Type B pancreatic cell (in vitro differentiated cells): ENCODE results near the gene RPP30. TPM values are rescaled to one million over a fixed set of nuclear protein-coding genes. Genes with fewer than 3 reads are reported as not detected.
A peak's percentile ranks its signal among the peaks of the same experiment; 100 is the strongest.

Experiments
- DNase-seq: peaks from one replicate; pipeline ENCODE4 v3.0.0; 2021; ENCODE audit warnings: mixed read lengths; ENCODE audit not compliant: unreplicated experiment; ENCODE audit errors: extremely low spot score
- H3K27ac Mint-ChIP-seq: 2 replicates; pipeline ENCODE4 v1.8.0; 2021; ENCODE audit warnings: mild to moderate bottlenecking, mixed read lengths
- H3K27me3 Mint-ChIP-seq: 2 replicates; pipeline ENCODE4 v1.8.0; 2021; ENCODE audit warnings: mixed read lengths
- H3K36me3 Mint-ChIP-seq: 2 replicates; pipeline ENCODE4 v1.8.0; 2021; ENCODE audit warnings: mixed read lengths
- H3K4me1 Mint-ChIP-seq: one replicate; pipeline ENCODE4 v1.8.0; 2021; ENCODE audit warnings: mixed read lengths; ENCODE audit not compliant: unreplicated experiment
- H3K4me3 Mint-ChIP-seq: 2 replicates; pipeline ENCODE4 v1.8.0; 2021; ENCODE audit warnings: mild to moderate bottlenecking, mixed read lengths
- H3K9me3 Mint-ChIP-seq: 2 replicates; pipeline ENCODE4 v1.8.0; 2021; ENCODE audit warnings: mixed read lengths
- CTCF ChIP-seq: fragments of 200-600 bp; sonication (generic); conservative IDR thresholded peaks from 2 replicates; pipeline ENCODE4 v1.5.0; 2021; ENCODE audit warnings: antibody characterized with exemption, mild to moderate bottlenecking
- total RNA-seq: library from RNA; stranded (reverse); gene quantifications from 2 replicates; pipeline ENCODE4 v1.2.1, GENCODE V29; 2021; ENCODE audit warnings: low replicate concordance

RPP30 gene
- total RNA-seq, 1 donor from 2014 or later = 58.0 TPM

GRCh38 chr10:90917968-90918318, 46.2 kb downstream of the RPP30 start:
- Mint-ChIP-seq H3K9me3 (no peaks in the 10 kb centered on the region), H3K36me3 (no peaks in the 10 kb centered on the region), H3K4me3 (no peak overlapping the region), H3K27me3 (peaks cover 6% of the 10 kb centered on the region), H3K27ac (no peak overlapping the region), H3K4me1 (no peaks in the 10 kb centered on the region)
- no peak for TF ChIP-seq CTCF
- DNase-seq = no peak

- peaks cover 6% of the 10 kb centered on the region for H3K27me3 Mint-ChIP-seq
- TF ChIP-seq CTCF = no peak
- H3K36me3 Mint-ChIP-seq = no peaks in the 10 kb centered on the region
- no peak overlapping the region for H3K4me3 Mint-ChIP-seq
- H3K27ac Mint-ChIP-seq = peak overlapping the region; percentile 18
- no peak for DNase-seq
- H3K9me3 Mint-ChIP-seq = no peaks in the 10 kb centered on the region
- H3K4me1 Mint-ChIP-seq = no peaks in the 10 kb centered on the region
Measured at GRCh38 chr10:90919683-90920574, 48.2 kb downstream of the RPP30 start.

GRCh38 chr10:90920986-90921666, 49.4 kb downstream of the RPP30 start, which contains the start of gene ANKRD1:
TSS of gene ANKRD1 (minus strand) at chr10:90921087. CDS start at chr10:90921027, 60 bp downstream.
- DNase-seq = no peak
- H3K4me3 Mint-ChIP-seq = no peak within 1 kb of the TSS
- H3K27ac Mint-ChIP-seq = peak within 1 kb of the TSS; percentile 66
- no peak for TF ChIP-seq CTCF
- H3K36me3 Mint-ChIP-seq = no peaks in the 10 kb centered on the region
- no peaks in the 10 kb centered on the region for H3K4me1 Mint-ChIP-seq
- peaks cover 6% of the 10 kb centered on the region for H3K27me3 Mint-ChIP-seq
- H3K9me3 Mint-ChIP-seq = no peaks in the 10 kb centered on the region

GRCh38 chr10:90921906-90922305, 50.1 kb downstream of the RPP30 start:
- no peak overlapping the region for H3K4me3 Mint-ChIP-seq
- H3K4me1 Mint-ChIP-seq = no peaks in the 10 kb centered on the region
- peaks cover 6% of the 10 kb centered on the region for H3K27me3 Mint-ChIP-seq
- H3K27ac Mint-ChIP-seq = no peak overlapping the region
- DNase-seq = no peak
- H3K36me3 Mint-ChIP-seq = no peaks in the 10 kb centered on the region
- TF ChIP-seq CTCF = no peak
- no peaks in the 10 kb centered on the region for H3K9me3 Mint-ChIP-seq

- peaks cover 6% of the 10 kb centered on the region for H3K27me3 Mint-ChIP-seq
- DNase-seq = no peak
- no peak overlapping the region for H3K27ac Mint-ChIP-seq
- H3K9me3 Mint-ChIP-seq = no peaks in the 10 kb centered on the region
- H3K4me1 Mint-ChIP-seq = no peaks in the 10 kb centered on the region
- H3K36me3 Mint-ChIP-seq = no peaks in the 10 kb centered on the region
- TF ChIP-seq CTCF = no peak
- H3K4me3 Mint-ChIP-seq = no peak overlapping the region
Measured at GRCh38 chr10:90923111-90923731, 51.4 kb downstream of the RPP30 start.
